GM10266 (cell line): ENCODE measurements around the gene POU2AF2.

ENCODE experiments used
- DNase-seq: peaks from one replicate; pipeline ENCODE4 v3.0.0; 2012; ENCODE audit errors: extremely low spot score
- TF ChIP-seq, protein P1 (sequence below): IDR thresholded peaks from 2 replicates; pipeline ENCODE4 v1.5.1; 2012; ENCODE audit warnings: mild to moderate bottlenecking, low read depth; ENCODE audit not compliant: control insufficient read depth, insufficient read depth; ENCODE audit errors: missing control alignments

POU2AF2 gene

DNA sequence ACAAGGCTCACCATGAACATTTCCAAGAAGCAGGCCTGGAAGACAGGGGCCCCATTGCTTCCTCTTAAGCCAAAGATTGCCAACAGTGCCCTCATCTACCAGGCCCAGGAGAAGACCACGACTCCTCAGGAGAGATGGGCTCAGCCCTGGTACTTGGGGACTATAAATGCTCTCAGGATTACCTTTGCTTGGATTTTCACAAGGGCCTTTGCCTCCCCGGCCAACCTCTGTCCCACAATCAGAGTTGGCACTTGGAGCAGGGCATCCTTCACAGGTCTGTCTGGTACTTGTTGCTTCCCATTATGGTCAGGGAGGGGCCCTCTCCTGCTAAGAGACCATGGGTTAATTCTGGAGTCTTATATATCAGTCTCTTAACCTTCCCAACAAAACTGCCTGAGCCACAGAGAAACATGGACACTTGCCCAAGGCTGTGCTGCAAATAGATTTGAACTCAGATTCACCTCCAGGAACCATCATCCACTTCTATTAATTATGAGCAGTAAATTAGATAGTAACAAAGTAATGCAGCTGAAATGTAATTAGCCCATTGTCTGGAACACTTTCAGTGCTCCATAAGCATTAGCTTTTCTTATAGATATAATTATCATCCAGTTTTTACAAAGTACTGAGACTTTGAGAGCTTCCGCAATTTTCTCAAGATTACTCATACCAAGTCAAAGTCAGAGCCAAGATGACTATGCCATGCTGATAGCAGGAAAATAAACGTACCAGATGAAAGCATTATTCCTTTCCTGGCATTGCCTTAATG, 86.4 kb downstream of the POU2AF2 start:
- TF ChIP-seq, protein P1, sequence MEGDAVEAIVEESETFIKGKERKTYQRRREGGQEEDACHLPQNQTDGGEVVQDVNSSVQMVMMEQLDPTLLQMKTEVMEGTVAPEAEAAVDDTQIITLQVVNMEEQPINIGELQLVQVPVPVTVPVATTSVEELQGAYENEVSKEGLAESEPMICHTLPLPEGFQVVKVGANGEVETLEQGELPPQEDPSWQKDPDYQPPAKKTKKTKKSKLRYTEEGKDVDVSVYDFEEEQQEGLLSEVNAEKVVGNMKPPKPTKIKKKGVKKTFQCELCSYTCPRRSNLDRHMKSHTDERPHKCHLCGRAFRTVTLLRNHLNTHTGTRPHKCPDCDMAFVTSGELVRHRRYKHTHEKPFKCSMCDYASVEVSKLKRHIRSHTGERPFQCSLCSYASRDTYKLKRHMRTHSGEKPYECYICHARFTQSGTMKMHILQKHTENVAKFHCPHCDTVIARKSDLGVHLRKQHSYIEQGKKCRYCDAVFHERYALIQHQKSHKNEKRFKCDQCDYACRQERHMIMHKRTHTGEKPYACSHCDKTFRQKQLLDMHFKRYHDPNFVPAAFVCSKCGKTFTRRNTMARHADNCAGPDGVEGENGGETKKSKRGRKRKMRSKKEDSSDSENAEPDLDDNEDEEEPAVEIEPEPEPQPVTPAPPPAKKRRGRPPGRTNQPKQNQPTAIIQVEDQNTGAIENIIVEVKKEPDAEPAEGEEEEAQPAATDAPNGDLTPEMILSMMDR, result no peak
- no peak for DNase-seq

DNA sequence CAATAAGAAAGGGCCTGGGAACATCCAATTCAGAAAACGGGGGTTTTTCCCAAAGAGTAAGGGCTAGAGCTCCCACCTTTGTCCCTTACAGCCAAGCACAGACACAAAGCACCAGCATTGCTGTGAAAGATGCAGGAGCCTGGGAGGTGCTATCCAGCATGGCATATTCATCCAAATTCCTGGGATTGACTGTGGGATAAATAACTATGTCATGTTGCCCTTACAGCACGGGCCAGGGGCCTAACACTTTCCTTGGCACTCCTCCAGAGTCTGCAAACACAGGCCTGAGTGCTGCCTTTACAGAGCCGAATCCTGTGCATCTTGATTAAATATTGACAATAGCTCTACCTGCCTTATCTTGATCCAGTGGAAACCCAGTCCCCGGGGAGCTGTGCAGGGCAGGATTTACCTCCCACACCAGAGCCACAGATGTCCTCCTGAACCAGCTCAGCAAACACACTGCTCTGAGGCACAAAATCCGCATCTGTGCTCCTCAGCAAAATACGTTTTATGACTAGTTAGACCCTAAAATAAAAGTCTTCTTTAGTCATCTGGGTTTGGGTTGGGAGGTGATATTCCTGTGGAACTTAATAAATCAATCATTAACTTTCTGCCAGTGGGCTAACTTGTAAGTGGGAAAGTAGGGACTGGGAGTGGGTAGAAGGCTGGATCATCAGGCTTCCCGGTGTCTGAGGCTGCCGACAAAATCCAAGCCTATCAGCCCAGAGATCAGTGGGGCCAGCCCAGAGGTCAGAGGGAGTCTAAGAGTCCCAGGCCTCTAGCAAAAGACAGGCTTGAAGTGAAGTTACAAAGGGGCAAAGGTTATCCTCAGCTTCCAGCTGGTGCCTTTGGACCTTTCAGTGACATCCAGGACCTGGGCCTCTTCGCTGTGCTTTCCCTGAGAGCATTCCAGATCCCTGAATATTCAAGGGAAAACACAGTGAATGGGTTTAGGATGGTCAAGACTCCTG, 89.3 kb downstream of the POU2AF2 start:
- no peak for DNase-seq
- TF ChIP-seq, protein P1, result no peak

DNA sequence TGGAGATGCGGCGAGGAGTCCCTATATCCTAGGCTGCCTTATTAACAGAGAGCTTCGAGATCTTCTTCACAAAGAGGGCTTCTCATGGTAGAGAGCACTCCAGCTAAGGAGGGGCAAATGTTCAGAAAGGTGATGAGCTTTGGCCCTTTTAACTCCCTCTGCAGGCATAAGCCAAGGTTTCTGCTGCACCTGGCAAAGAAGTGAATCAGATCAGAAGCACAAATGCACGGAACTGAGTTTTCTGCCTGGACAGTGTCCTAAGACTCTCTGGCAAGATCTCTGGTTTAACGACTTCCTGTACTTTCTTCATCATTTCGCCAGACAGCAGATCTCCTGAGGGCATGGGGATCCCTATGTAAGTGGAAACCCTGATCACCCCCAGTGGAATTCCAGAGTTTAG, 90.0 kb downstream of the POU2AF2 start:
- TF ChIP-seq, protein P1, result no peak
- no peak for DNase-seq
